Adrenal gland (tissue), 5 donors: ENCODE results near the gene DCDC2B.

Experiments used
- POLR2A ChIP-seq, 2 donors: fragments of 450-650 bp; IDR thresholded peaks; one replicate each; pipeline ENCODE4 v1.6.1; 2017; ENCODE audit warnings: antibody characterized with exemption in 2 of 2, mild to moderate bottlenecking in 2 of 2, moderate library complexity in 1 of 2
- TF ChIP-seq, protein P1 (sequence below), 6 experiments: fragments of 450-650 bp in 4 of 6; fragments of 200-600 bp in 2 of 6; sonication (generic) in 1 of 6; IDR thresholded peaks; 1 replicate in 5 of 6; 2 replicates in 1 of 6; pipeline versions ENCODE4 v1.5.1 to v1.8.0; 2016 to 2021; ENCODE audit warnings: antibody characterized with exemption in 6 of 6, mild to moderate bottlenecking in 2 of 6, moderate library complexity in 1 of 6
- donor health status: DM: no; HTN: no; CAD: no.

DNA sequence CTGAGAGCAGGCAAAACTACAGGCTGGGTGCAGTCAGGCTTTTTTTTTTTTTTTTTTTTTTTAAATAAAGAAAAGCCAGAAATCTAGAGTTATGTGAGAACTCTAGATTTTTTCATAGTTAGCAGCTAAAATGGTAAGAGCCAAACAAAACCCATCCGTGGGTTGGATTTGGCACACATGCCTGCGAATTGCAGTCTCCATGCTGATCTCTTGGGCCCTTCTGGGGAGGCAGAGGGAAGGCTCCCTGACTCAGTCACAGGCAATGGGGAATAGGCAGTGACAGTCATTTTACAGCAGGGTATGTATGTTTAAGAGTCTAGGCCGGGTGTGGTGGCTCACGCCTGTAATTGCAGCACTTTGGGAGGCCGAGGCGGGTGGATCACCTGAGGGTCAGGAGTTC lies 26.8 kb upstream of the DCDC2B start:
- TF ChIP-seq POLR2A (IDR thresholded peaks at IDR 0.05): no peak
- TF ChIP-seq, protein P1, sequence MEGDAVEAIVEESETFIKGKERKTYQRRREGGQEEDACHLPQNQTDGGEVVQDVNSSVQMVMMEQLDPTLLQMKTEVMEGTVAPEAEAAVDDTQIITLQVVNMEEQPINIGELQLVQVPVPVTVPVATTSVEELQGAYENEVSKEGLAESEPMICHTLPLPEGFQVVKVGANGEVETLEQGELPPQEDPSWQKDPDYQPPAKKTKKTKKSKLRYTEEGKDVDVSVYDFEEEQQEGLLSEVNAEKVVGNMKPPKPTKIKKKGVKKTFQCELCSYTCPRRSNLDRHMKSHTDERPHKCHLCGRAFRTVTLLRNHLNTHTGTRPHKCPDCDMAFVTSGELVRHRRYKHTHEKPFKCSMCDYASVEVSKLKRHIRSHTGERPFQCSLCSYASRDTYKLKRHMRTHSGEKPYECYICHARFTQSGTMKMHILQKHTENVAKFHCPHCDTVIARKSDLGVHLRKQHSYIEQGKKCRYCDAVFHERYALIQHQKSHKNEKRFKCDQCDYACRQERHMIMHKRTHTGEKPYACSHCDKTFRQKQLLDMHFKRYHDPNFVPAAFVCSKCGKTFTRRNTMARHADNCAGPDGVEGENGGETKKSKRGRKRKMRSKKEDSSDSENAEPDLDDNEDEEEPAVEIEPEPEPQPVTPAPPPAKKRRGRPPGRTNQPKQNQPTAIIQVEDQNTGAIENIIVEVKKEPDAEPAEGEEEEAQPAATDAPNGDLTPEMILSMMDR (IDR thresholded peaks at IDR 0.05): no peak
